COLO829 (cell line): ENCODE data around the gene KCTD17.

Experiments used
- DNase-seq: peaks from one replicate; pipeline ENCODE4 v3.0.0; 2012; ENCODE audit warnings: low spot score

The KCTD17 gene

GRCh38 chr22:37080438-37080837 lies 28.9 kb downstream of the KCTD17 start:
- no peak for DNase-seq

DNA sequence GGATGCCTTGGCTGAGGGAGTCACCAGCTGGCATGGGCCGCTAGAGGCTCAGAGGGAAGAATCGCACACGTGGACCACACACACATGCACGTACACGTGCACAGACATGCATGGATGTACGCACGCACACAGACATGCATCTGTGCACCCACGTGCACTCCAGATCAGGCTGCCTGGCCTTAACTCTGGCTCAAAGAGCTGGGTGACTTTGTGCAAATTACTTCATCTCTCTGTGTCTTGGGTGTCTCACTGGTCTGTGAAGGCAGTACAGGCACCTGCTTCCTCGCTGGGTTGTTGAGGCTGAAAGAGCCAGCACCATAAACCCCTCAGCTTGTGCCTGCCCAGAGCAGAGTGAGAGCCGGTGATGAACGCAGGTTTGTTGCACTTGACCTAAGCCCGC lies 29.3 kb downstream of the KCTD17 start:
- no peak for DNase-seq

GRCh38 chr22:37082251-37082873 lies 30.8 kb downstream of the KCTD17 start:
- DNase-seq: no peak

GRCh38 chr22:37083914-37084313 lies 32.4 kb downstream of the KCTD17 start:
- DNase-seq: no peak

GRCh38 chr22:37084385-37084784 lies 32.8 kb downstream of the KCTD17 start:
- DNase-seq: no peak

DNA sequence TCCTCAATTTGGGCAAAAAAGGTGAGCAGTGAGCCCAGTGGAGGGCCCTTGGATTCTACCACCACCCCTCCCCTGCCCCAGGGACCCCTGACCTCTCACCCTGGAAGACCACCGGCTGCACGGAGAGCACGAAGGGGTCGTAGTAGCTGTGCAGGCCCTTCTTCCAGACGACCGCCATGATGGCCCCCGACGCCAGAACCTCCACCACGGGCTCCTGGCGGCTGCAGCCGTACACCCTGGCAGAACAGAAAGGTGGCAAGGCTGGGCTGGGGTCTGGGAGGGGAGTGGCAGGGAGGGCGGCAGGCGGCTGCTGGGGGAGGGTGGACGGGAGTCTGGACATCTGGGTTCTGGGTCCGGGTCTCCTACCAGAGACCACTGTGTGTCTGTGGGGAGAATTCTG lies 34.6 kb downstream of the KCTD17 start:
- DNase-seq: no peak

GRCh38 chr22:37088108-37088605 lies 36.6 kb downstream of the KCTD17 start:
- DNase-seq: no peak

GRCh38 chr22:37088750-37089408 lies 37.3 kb downstream of the KCTD17 start:
- no peak for DNase-seq

DNA sequence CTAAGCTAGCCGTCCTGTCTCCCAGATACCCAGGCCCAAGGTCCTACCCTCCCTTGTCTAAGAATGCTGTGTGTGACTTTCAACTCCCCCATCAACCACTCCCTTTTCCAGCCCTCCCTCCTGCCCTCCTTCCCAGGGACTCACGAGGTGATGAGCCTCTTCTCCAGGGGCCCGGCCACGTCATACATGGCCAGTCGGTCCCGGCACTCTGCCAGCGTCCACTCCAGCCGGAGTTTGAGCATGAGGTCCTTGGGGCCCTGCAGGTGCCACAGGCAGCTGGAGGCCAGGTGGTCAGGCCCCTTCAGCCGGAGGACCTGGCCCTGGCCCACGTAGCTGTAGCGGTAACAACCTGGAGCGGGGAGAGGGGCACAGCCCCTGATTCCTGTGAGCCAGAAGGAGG lies 37.9 kb downstream of the KCTD17 start:
- DNase-seq: peak; percentile 40

- no peak for DNase-seq
Observed at GRCh38 chr22:37090920-37091695, 39.6 kb downstream of the KCTD17 start.

GRCh38 chr22:37091994-37092393 lies 40.5 kb downstream of the KCTD17 start:
- no peak for DNase-seq

- DNase-seq: no peak
Observed at GRCh38 chr22:37092997-37093396, 41.5 kb downstream of the KCTD17 start.

DNA sequence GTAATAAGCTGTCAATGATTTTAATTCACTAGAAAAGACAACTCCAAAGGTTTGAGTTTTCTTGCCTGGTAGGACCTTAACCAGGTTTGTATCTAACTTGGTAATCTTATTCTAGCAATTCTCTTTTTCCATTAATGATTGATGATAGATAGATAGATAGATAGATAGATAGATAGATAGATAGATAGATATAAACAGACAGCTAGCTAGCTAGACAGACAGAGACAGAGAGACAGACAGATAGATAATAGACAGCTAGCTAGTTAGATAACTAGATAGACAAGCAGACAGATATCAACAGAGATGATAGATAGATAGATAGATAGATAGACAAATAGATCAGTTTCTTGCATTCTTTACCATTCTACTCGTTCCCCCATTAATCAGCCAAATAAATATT lies 42.7 kb downstream of the KCTD17 start:
- DNase-seq: no peak

DNA sequence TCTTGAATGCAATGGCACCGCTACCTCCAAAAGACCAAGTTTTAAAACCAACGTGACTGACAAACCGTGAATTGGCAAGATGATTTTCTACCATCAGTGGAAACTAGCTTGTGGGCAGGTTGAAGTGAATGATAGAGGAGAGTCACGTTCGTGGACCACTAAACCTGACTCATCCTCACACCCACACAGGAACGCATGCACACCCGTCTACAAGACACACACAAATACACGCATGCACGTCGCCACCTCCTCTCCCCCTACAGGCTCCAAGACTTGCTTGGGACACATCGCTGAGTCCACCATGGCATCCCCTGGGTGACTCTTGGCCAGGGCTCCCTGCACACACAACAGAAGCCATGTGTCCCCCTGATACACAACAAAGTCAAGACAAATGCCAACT lies 43.6 kb downstream of the KCTD17 start:
- DNase-seq: no peak

- DNase-seq: no peak
Observed at GRCh38 chr22:37097346-37097745, 45.8 kb downstream of the KCTD17 start.

DNA sequence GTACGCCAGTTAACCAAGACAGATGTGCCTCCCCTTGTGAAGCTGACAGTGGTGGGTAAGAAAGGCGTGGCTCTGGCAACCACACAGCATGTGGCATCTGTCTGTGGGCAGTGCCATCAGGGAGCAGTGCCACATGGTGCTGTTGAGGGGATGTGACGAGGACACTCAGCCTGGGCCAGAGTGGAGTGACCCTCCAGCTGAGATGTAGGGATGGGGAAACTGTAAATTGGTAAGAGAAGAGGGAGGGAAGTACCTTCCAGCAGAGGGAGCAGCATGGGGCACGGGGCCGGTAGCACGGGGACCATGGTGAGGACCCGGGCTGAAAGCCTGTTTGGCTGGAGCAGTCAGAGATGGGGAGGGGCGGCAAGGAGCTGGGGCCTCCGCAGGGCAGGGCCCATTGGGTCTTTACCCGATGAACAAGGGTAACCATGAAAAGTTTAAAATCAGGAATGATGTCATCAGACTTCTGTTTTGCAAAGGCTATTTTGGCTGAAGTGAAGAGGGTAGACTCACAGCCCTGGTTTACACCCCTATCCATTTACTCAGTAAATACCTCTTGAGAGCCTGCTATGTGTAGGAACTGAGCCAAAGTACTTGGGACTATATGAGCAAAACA lies 47.5 kb downstream of the KCTD17 start:
- no peak for DNase-seq

- DNase-seq: no peak
Observed at GRCh38 chr22:37100589-37101127, 49.1 kb downstream of the KCTD17 start.

DNA sequence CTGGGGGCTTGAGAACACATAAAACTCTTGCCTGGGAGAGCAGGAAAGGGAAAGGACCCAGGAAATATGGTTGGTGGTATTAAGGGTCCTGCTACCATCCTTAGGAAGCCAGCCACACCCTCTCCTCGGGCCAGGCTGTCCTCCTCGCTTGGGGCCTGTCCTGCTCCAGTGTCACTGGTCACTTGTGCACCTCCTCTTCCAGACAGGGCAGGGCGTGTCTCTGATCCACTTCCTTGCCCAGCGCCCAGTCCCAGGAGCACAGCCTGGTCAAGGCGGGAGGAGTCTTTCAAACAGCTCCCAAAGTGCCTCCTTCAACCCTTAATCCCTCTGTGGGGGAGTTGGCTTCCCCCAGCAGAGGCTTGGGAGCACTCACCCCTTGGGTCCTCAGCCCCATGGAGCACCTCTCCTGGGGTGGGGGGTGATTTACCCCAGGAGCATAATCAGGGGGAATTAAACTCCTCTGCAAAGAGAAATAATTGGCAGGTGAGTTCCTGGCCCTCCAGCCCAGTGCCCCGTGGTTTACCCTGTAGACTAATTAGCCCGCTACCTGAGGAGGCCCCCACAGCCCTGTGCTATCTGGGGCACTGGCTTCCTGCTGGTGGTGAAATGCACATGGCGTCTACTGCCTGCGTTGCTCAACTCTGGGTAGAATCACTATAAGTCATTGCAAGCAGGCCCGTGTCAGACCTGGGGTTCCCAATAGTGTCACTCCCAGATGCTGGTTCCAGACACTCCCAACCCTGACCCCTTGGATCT lies 49.9 kb downstream of the KCTD17 start:
- DNase-seq: no peak

GRCh38 chr22:37103151-37103550 lies 51.6 kb downstream of the KCTD17 start:
- no peak for DNase-seq

GRCh38 chr22:37103656-37104452 lies 52.3 kb downstream of the KCTD17 start:
- no peak for DNase-seq

- no peak for DNase-seq
Observed at GRCh38 chr22:37105154-37105553, 53.6 kb downstream of the KCTD17 start.
